WTC11 (cell line): ENCODE results near the gene HACD3.

ENCODE experiments used
- ATF1 ChIP-seq: sonication (generic); formaldehyde crosslinking; IDR thresholded peaks from 2 replicates; pipeline ENCODE4 v1.8.1; 2023; ENCODE audit warnings: mild to moderate bottlenecking, moderate library complexity, missing genetic modification reagents
- CREM ChIP-seq: sonication (generic); formaldehyde crosslinking; IDR thresholded peaks from 2 replicates; pipeline ENCODE4 v1.8.1; 2022; ENCODE audit warnings: mild to moderate bottlenecking, missing genetic modification reagents, moderate library complexity
- TEAD4 ChIP-seq: sonication (generic); formaldehyde crosslinking; IDR thresholded peaks from 2 replicates; pipeline ENCODE4 v1.8.0; 2022; ENCODE audit warnings: mild to moderate bottlenecking, missing genetic modification reagents
- ZNF423 ChIP-seq: fragments of 250-450 bp; sonication (Bioruptor Pico); IDR thresholded peaks from 2 replicates; pipeline ENCODE4 v2.1.2; 2022; ENCODE audit warnings: mild to moderate bottlenecking, moderate library complexity
- TF ChIP-seq, protein P1 (sequence below): fragments of 200-600 bp; IDR thresholded peaks from 2 replicates; pipeline ENCODE4 v1.8.0; 2022; ENCODE audit warnings: antibody characterized with exemption
- TF ChIP-seq, protein P2 (sequence below): sonication (generic); formaldehyde crosslinking; IDR thresholded peaks from 2 replicates; pipeline ENCODE4 v1.8.1; 2022; ENCODE audit warnings: mild to moderate bottlenecking, moderate library complexity, missing genetic modification reagents

DNA sequence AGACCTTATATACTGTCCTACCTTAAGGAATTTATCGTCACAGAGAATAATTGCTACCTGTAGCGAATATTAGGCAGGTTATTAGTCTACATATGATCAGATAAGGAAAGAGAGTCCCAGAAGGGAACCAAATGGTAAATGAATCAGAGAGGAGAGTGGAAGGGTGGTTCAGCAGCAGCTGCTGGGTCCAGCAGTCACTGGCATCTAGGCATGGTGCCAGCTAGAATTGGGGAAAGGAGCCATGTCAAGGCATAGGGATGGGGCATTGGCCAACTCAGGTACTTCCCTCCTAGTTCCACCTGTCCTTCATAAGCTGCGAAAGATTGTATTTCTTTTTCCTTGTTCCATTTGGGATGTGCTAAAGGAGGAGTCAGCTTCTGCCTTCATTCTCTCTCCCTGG lies 23.4 kb downstream of the HACD3 start:
- TF ChIP-seq, protein P1, sequence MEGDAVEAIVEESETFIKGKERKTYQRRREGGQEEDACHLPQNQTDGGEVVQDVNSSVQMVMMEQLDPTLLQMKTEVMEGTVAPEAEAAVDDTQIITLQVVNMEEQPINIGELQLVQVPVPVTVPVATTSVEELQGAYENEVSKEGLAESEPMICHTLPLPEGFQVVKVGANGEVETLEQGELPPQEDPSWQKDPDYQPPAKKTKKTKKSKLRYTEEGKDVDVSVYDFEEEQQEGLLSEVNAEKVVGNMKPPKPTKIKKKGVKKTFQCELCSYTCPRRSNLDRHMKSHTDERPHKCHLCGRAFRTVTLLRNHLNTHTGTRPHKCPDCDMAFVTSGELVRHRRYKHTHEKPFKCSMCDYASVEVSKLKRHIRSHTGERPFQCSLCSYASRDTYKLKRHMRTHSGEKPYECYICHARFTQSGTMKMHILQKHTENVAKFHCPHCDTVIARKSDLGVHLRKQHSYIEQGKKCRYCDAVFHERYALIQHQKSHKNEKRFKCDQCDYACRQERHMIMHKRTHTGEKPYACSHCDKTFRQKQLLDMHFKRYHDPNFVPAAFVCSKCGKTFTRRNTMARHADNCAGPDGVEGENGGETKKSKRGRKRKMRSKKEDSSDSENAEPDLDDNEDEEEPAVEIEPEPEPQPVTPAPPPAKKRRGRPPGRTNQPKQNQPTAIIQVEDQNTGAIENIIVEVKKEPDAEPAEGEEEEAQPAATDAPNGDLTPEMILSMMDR = no peak
- TF ChIP-seq ATF1 (no peak), CREM (CRISPR knock-in tag) (no peak), ZNF423 (CRISPR knock-in tag) (no peak), TEAD4 (CRISPR knock-in tag) (no peak)
- TF ChIP-seq, protein P2, sequence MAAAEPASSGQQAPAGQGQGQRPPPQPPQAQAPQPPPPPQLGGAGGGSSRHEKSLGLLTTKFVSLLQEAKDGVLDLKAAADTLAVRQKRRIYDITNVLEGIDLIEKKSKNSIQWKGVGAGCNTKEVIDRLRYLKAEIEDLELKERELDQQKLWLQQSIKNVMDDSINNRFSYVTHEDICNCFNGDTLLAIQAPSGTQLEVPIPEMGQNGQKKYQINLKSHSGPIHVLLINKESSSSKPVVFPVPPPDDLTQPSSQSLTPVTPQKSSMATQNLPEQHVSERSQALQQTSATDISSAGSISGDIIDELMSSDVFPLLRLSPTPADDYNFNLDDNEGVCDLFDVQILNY = no peak
